SK-N-DZ (cell line): ENCODE measurements around the gene TGOLN2.
"Not testable (repeated sequence)": the region's sequence is repeated elsewhere in the genome, so short reads cannot be mapped to it uniquely, and the experiment has no call there.

Source experiments
- DNase-seq: peaks from one replicate; pipeline ENCODE4 v3.0.0-alpha.2; 2015; ENCODE audit warnings: low spot score

TGOLN2 gene

GRCh38 chr2:85340034-85340892 is 12.5 kb upstream of the TGOLN2 start:
- no peak for DNase-seq

- DNase-seq, result no peak
Observed at GRCh38 chr2:85334928-85335327, 7.1 kb upstream of the TGOLN2 start.

GRCh38 chr2:85333877-85334276 is 6.1 kb upstream of the TGOLN2 start:
- not testable (repeated sequence) for DNase-seq

GRCh38 chr2:85330839-85331636 is 3.2 kb upstream of the TGOLN2 start:
- DNase-seq, result no peak

GRCh38 chr2:85329701-85330100 is 1.9 kb upstream of the TGOLN2 start:
- DNase-seq, result not testable (repeated sequence)

GRCh38 chr2:85329181-85329651 is 1.4 kb upstream of the TGOLN2 start:
- DNase-seq, result no peak

- DNase-seq, result no peak
Observed at GRCh38 chr2:85327160-85327821, 498 bp downstream of the TGOLN2 start.

- DNase-seq, result no peak
Observed at GRCh38 chr2:85326406-85327159, 1.2 kb downstream of the TGOLN2 start.

- no peak for DNase-seq
Observed at GRCh38 chr2:85325466-85325811, 2.4 kb downstream of the TGOLN2 start.

- no peak for DNase-seq
Observed at GRCh38 chr2:85324639-85325465, 2.9 kb downstream of the TGOLN2 start.

- DNase-seq, result not testable (repeated sequence)
Observed at GRCh38 chr2:85323988-85324367, 3.8 kb downstream of the TGOLN2 start.

GRCh38 chr2:85323351-85323987 is 4.3 kb downstream of the TGOLN2 start:
- no peak for DNase-seq

GRCh38 chr2:85319796-85320195 is 8.0 kb downstream of the TGOLN2 start:
- no peak for DNase-seq

- DNase-seq, result no peak
Observed at GRCh38 chr2:85318222-85319074, 9.3 kb downstream of the TGOLN2 start.

GRCh38 chr2:85315921-85316320 is 11.9 kb downstream of the TGOLN2 start:
- DNase-seq, result not testable (repeated sequence)

GRCh38 chr2:85314884-85315242 is 12.9 kb downstream of the TGOLN2 start:
- DNase-seq, result no peak

GRCh38 chr2:85312404-85312803 is 15.4 kb downstream of the TGOLN2 start:
- DNase-seq, result no peak

- no peak for DNase-seq
Observed at GRCh38 chr2:85310330-85310729, 17.5 kb downstream of the TGOLN2 start.

GRCh38 chr2:85309699-85310321 is 18.0 kb downstream of the TGOLN2 start:
- no peak for DNase-seq
